Measurements from ENCODE around the gene SSTR5.

The SSTR5 gene

DNA sequence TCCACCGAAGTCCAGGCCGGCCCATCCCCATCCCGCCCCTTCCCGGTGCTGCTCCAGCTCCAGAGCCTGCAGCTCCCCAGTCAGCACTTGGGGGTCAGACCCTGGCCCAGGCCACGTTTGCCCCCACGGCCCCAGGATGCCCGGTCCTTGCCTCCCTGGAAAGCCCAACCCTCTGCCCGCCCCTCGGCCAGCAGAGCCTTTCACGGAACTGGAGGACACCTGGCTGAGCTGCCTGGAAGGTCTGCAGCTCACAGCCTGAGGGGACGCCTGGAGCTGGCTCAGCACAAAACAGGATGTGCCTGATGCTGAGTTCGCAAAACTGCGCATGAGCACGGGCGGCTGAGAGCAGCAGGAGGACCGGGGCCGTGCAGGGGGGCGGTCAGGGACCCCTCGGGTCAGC is 29.7 kb upstream of the SSTR5 start:
- TF ChIP-seq POLR2AphosphoS5 (IDR thresholded peaks at IDR 0.05; ENCODE audit: low read depth, low read length) (no peak), POLR2A (IDR thresholded peaks at IDR 0.05; ENCODE audit: low read depth, low read length) (no peak), TAF1 (IDR thresholded peaks at IDR 0.05; ENCODE audit: borderline replicate concordance, low read depth, low read length) (no peak)
- no peak for DNase-seq (ENCODE audit: insufficient read length)
- no peak for FAIRE-seq

DNA sequence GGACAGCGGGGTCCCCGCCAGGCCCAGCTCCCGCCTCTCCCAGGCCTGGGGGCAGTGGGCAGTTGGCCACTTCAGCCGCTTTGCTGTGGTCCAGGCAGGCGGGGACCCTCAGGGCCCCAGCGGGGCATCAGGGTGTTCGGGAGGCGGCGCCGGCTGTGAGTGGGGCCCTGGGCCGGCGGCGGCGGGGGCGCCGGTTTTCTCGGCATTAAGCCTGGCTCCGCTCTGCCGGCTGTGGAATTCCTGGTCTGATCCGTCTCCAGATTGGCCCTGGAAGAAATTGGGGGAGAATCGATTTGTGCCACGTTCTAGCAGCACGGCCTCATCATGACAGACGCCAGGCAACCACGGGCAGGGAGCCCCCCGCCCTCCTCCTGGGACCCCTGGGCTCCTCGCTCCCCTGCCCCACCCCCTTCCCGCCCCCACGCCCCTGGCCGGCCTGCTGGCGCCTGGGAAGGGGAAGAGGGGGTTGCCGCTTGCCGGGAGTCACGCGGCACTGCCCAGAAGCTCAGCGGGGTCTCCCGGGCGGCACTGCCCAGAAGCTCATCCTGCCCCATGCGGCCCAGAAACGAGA is 28.6 kb upstream of the SSTR5 start:
- TF ChIP-seq POLR2AphosphoS5 (IDR thresholded peaks at IDR 0.05; ENCODE audit: low read depth, low read length) (no peak), POLR2A (IDR thresholded peaks at IDR 0.05; ENCODE audit: low read depth, low read length) (no peak), TAF1 (IDR thresholded peaks at IDR 0.05; ENCODE audit: borderline replicate concordance, low read depth, low read length) (no peak)
- no peak for DNase-seq (ENCODE audit: insufficient read length)
- no peak for FAIRE-seq

DNA sequence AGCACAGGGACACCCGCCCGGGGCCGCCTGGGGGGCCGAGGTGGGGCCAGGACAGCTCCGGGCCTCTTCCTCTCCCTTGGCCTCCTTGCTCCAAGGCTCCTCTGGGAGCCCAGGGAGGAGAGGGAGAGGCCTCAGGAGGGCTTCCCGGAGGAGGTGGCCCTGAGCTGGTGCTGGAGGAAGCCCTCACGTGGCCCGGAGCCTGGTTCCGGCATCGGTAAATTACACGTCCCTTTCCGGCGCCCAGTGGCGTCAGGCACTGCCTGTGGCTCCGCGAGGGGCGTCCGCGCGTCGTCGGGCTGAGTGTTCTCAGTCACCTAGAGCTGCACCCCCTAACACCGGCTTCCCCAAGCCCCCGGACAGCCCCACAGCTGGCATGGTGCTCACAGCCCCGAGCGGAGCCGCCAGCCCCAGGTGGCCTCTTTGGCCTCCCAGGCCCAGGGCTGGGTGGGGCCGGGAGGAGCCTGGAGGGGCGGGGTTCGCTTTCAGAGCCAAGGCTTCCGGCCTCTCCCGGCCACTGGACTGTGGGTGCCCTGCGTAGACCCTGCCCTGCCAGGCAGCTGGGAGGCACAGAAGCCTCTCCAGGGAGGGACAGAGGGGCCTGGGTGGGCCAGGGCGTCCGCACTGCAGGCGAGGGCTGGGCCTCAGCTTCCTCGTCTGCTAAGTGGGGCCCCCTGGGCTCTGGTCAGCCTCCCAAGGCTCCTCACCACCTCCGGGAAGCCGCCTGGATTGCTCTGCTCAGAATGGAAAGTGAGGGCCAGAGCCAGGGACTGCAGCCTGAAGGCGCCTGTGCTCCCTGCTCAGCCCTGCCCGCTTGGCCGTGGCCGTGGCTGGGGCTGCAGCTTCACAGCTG is 27.9 kb upstream of the SSTR5 start:
- no peak for FAIRE-seq
- no peak for TF ChIP-seq TAF1 (IDR thresholded peaks at IDR 0.05; ENCODE audit: borderline replicate concordance, low read depth, low read length)
- no peak for DNase-seq (ENCODE audit: insufficient read length)

DNA sequence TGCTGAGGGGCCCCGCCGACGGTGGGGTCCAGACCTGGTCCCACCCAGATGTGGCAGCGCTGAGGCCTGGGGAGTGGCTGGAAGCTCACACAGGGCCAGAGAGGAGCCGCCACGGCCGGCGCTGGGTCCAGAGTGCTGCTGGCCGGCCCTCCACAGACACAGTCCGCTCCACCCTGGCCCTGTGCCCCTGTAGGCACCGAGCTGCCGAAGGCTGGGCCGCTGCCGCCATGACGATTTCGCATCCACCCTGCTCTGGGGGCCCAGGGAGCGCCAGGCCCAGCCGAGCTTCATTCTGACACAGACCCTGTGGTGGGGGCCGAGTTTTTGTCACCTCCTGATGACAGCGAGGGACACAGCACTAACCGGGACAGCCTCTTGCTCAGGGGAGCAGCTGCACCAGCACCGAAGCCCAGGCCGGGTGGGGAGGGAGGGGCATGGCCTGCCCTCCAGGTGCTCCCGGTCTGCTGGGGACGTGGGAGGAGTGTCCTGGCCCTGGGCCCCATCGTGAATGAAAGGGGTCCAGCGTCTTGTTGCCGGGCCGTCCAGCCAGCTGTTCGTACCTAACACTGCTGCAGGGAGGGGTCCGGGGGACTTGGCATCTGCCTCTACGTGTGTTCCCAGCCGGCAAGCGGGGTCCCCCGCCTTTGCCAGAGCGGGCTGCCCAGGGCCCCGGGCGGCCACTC is 27.1 kb upstream of the SSTR5 start:
- FAIRE-seq (no peak), DNase-seq (ENCODE audit: insufficient read length) (no peak)
- TF ChIP-seq TAF1 (IDR thresholded peaks at IDR 0.05; ENCODE audit: borderline replicate concordance, low read depth, low read length) (no peak), POLR2A (IDR thresholded peaks at IDR 0.05; ENCODE audit: low read depth, low read length) (no peak), POLR2AphosphoS5 (IDR thresholded peaks at IDR 0.05; ENCODE audit: low read depth, low read length) (no peak)

DNA sequence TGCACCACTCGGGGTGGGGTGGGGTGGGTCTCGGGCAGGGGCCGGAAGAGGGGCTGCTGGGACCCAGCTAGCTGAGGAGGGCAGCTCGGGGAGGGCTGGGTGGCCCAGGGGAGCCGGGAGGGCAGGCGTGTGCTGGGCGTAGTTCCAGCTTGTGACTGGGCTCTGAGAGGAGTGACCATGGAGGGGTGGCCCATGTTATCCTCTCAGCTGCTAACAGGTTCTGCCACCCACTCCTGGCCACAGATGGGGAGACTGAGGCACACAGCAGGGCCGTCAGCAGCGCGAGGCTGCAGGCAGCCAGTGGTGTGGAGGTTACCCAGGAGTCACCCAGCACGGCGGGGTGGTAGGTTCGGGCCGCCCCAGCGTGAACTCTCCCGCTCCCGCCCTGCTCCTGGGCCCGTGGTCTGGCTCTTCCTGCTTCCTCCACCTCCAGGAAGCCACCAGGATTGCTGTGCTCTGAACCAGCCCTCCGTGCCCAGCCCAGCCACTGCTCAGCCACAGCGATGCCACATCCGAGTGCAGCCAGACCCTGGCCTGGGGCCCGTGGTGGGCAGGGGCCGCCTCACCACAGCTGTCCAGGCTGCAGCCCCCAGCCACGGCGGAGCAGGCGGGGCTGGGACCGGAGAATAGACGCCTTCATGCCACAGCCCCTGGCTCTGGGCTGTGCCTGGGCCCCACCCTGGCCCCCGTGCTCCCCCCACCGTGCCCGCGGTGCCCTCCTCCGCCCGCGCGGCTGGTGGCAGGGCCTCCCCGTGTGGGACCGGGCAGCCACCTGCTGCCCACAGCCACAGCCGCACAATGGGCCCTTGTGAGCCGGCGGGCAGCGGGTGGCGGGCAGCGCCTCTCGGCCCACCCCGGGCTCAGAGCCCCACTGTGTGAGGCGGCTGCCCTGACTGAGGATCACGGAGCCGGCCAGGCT is 26.3 kb upstream of the SSTR5 start:
- TF ChIP-seq POLR2A (IDR thresholded peaks at IDR 0.05; ENCODE audit: low read depth, low read length): no peak
- no peak for TF ChIP-seq POLR2AphosphoS5 (IDR thresholded peaks at IDR 0.05; ENCODE audit: low read depth, low read length)
- TF ChIP-seq TAF1 (IDR thresholded peaks at IDR 0.05; ENCODE audit: borderline replicate concordance, low read depth, low read length): no peak
- no peak for DNase-seq (ENCODE audit: insufficient read length)
- no peak for FAIRE-seq

DNA sequence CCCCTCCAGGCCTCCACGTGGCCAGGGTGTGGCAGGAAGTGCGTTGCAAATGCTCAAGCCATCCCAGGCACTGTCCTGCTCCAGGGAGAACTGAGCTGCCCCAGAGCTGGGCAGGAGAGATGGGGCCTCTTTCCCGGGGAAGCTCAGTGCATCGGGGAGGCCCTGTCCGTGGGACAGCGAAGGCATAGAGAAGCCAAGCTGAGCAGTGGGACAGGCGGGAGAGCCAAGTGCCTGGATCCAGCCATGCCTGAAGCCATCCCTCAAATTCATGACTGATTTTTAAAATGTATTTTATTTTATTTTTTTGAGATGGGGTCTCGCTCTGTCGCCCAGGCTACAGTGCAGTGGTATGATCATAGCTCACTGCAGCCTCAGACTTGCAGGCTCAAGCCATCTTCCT is 25.4 kb upstream of the SSTR5 start:
- TF ChIP-seq POLR2A (IDR thresholded peaks at IDR 0.05; ENCODE audit: low read depth, low read length): no peak
- no peak for TF ChIP-seq POLR2AphosphoS5 (IDR thresholded peaks at IDR 0.05; ENCODE audit: low read depth, low read length)
- TF ChIP-seq TAF1 (IDR thresholded peaks at IDR 0.05; ENCODE audit: borderline replicate concordance, low read depth, low read length): no peak
- no peak for DNase-seq (ENCODE audit: insufficient read length)
- no peak for FAIRE-seq

DNA sequence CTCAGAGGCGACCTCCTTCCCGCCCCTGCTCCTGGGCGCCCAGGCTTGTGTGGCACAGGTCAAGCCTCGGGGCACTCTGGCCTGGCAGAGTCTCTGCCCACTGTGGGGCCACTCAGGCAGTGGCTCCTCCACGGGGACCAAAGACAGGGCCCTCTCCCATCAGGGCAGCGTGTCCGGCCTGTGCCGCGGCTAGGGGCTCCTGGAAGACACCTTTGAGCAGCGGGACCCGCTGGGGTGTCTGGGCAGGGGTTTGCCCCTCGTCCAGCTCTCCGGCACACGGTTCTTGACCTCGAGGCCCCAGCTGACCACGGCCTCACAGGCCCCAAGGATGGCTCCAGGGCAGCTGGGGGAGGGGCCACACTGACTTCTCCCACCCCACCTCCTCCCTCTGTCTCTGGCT is 24.7 kb upstream of the SSTR5 start:
- DNase-seq (ENCODE audit: insufficient read length) (no peak), FAIRE-seq (no peak)
- TF ChIP-seq TAF1 (IDR thresholded peaks at IDR 0.05; ENCODE audit: borderline replicate concordance, low read depth, low read length) (no peak), POLR2AphosphoS5 (IDR thresholded peaks at IDR 0.05; ENCODE audit: low read depth, low read length) (no peak), POLR2A (IDR thresholded peaks at IDR 0.05; ENCODE audit: low read depth, low read length) (no peak)

DNA sequence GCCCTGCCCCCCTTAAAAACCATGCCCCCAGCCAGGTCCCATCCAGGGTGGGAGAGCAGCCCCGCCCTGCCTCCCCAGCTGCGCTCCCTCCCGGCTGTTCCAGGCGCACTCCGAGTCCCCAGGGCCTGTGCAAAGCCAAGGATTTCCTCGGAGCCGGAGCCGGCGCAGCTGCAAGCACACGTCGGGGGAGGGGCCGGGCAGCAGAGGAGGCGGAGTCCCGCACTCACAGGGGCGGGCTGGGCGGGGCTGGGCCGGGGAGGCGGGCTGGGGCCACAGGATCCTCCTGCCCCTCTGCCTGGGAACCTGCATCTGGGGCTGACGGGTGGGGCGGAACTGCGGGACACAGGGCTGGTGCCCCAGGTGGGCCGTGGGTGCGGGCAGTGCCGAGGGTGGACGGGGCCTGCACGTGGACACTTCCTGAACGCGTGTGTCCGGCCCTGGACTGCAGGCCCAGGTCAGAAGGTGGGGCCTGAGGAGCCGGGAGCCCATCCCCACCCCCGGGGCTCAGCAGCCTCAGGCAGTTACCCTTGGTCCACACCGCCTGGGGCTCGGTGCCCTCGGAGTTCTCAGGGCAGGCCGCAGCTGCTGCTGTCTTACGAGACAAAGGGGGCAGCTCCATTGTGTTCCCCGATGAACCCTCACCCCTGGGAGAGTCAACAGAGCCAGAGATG is 24.0 kb upstream of the SSTR5 start:
- DNase-seq (ENCODE audit: insufficient read length): no peak
- FAIRE-seq: no peak
- TF ChIP-seq POLR2AphosphoS5 (IDR thresholded peaks at IDR 0.05; ENCODE audit: low read depth, low read length): no peak
- TF ChIP-seq TAF1 (IDR thresholded peaks at IDR 0.05; ENCODE audit: borderline replicate concordance, low read depth, low read length): no peak
- TF ChIP-seq POLR2A (IDR thresholded peaks at IDR 0.05; ENCODE audit: low read depth, low read length): no peak

DNA sequence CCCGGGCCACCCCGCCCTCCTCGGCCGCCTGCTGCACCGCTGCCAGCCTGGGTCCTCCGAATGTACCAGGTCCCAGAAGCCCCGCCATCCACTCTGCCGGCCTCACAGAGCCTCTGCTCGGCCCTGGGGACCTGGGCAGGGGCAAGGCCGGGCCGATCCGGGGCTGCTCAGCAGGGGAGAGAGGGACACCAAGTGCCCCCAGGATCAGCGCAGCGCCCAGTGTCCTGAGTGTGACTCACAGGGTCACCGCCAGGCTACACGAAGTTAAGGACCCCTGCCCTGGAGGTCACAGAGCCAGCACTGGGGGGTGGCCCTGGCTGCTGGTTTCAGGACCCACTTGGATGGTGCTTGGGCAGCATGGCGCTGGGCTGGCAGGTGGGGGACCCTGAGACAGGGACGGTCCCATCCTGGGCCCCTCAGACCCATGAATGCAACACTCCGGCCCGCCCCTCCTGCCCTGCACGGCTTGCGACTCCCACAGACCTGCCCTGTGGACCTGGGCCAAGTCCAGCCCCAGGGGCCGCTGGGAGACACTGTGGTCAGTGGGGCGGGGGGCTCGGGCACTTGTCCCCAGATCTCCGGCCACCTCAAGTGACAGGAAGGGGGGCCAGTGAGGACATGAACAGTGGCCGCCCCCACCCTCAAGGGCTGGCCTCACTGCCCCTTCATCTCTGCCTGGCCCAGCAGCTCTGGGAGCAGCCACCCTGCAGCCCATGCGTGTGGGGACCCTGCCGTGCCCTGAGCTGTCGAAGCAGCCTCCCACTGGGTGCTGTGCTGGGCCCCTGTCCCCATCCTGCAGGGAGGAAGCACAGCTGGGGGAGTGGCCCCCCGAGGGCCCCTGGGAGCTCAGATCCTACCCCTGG is 23.2 kb upstream of the SSTR5 start:
- TF ChIP-seq POLR2A (IDR thresholded peaks at IDR 0.05; ENCODE audit: low read depth, low read length) (no peak), POLR2AphosphoS5 (IDR thresholded peaks at IDR 0.05; ENCODE audit: low read depth, low read length) (no peak), TAF1 (IDR thresholded peaks at IDR 0.05; ENCODE audit: borderline replicate concordance, low read depth, low read length) (no peak)
- no peak for FAIRE-seq
- DNase-seq (ENCODE audit: insufficient read length): no peak

DNA sequence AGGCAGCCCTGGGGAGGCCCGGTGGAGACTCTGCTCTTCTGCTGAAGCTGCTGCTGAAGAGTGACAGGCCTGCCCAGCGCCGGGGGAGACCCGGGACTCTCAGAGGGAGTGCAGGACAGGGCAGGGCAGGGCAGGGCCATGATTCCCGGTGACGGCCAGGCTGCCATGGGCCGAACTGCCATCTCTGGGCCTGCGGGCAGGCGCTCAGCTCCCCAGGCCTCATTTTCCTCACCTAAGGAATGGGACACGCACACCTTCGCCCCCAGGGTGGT is 22.6 kb upstream of the SSTR5 start:
- FAIRE-seq (no peak), DNase-seq (ENCODE audit: insufficient read length) (no peak)
- TF ChIP-seq POLR2A (IDR thresholded peaks at IDR 0.05; ENCODE audit: low read depth, low read length) (no peak), TAF1 (IDR thresholded peaks at IDR 0.05; ENCODE audit: borderline replicate concordance, low read depth, low read length) (no peak)
